ENCODE results near the gene FGF12.

Gene FGF12

DNA sequence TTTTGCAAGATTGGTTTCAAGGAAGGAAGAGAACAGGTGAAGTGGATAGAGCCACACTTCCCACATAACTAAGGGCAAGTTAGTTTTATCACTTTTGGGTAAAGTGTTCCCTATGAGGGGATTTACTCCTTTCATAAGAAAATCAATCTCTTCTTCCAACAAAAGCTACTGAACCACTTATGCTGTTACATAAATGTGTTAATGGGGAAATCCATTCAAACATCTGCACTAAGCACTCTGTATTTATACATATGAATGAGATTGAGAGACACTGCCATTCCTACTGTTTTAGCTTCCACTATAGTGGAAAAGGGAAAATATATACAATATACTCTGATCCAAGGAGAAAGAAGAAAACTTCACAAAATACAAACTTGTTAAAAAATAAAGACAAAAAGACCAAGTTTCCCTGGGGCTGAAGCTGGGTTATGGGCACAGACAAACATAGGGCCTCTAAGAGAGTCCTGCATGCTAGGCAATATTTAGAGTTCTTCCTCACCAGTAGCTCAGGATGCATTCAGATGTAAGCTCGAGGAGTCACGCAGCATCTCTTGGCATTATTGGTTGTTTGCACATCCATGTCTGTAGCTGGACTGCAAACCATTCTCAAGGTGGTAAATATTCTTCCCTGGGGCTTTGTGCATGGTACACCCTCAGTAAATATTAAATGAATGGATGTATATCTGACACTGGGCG, 454.2 kb downstream of the FGF12 start:
- Histone ChIP-seq H3K9me3 (ENCODE audit: insufficient read depth, low read length) (no peaks in the 10 kb centered on the region), H3K36me3 (ENCODE audit: insufficient read depth, insufficient read length, low read length) (no peaks in the 10 kb centered on the region), H3K4me1 (ENCODE audit: insufficient read depth, insufficient read length) (no peaks in the 10 kb centered on the region), H3K4me3 (ENCODE audit: insufficient read length, low read depth) (no peak overlapping the region), H3K27me3 (ENCODE audit: insufficient read depth, insufficient read length) (no peaks in the 10 kb centered on the region), H3K9ac (ENCODE audit: insufficient read length, low read depth) (no peak overlapping the region)
- DNase-seq (ENCODE audit: low read depth, low spot score) = no peak
- TF ChIP-seq ZNF274 (IDR thresholded peaks at IDR 0.05; ENCODE audit: low read depth, low read length) (no peak), YY1 (IDR thresholded peaks at IDR 0.05; ENCODE audit: insufficient read depth, insufficient read length) (no peak), SUZ12 (IDR thresholded peaks at IDR 0.05; ENCODE audit: extremely low read depth, insufficient read depth, insufficient read length) (no peak)

DNA sequence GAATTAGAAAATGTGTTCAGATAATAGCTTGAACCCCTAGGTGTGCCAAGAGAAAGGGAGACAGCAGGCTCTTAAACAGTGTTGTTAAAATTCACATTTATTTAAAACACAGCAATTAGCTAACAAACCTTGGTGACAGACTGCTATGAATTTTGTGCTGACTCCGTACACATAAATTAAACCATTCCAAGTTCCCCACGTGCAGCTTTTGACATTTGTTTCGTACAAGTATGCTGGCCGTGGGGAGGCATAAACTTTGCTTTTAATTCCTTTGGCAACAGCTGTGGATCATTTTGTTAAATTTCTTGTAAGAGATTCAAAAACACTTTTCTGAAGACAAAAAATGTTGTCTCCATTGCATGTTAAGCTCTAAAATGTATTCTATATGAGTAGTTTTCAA, 465.3 kb downstream of the FGF12 start:
- no peaks in the 10 kb centered on the region for H3K27me3 ChIP-seq (ENCODE audit: insufficient read depth, insufficient read length)
- H3K4me3 ChIP-seq (ENCODE audit: insufficient read length, low read depth) = no peak overlapping the region
- no peak overlapping the region for H3K9ac ChIP-seq (ENCODE audit: insufficient read length, low read depth)
- TF ChIP-seq YY1 (IDR thresholded peaks at IDR 0.05; ENCODE audit: insufficient read depth, insufficient read length) (no peak), SUZ12 (IDR thresholded peaks at IDR 0.05; ENCODE audit: extremely low read depth, insufficient read depth, insufficient read length) (no peak), ZNF274 (IDR thresholded peaks at IDR 0.05; ENCODE audit: low read depth, low read length) (no peak)
- DNase-seq (ENCODE audit: low read depth, low spot score) = no peak
- no peaks in the 10 kb centered on the region for H3K36me3 ChIP-seq (ENCODE audit: insufficient read depth, insufficient read length, low read length)
- no peaks in the 10 kb centered on the region for H3K9me3 ChIP-seq (ENCODE audit: insufficient read depth, low read length)
- no peaks in the 10 kb centered on the region for H3K4me1 ChIP-seq (ENCODE audit: insufficient read depth, insufficient read length)

DNA sequence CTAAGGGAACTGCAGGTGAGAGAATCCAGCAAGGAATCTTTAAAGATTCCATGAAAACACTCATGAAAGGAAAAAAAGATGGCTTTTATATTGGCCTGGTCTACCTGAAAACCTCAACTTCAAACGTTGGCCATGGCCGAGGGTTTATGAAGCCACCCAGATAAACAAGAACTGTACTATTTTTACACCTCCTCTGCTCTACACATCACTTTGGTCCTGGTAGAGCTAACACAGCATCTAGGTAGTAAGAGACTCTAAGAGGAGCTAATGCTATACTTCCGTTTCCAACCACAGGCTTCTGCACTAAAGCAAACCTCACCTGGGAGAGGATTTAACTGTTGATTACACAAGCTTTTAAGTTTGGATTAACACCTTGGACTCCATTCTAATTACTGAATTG, 466.2 kb downstream of the FGF12 start:
- H3K4me1 ChIP-seq (ENCODE audit: insufficient read depth, insufficient read length) = no peaks in the 10 kb centered on the region
- H3K4me3 ChIP-seq (ENCODE audit: insufficient read length, low read depth) = no peak overlapping the region
- DNase-seq (ENCODE audit: low read depth, low spot score) = no peak
- H3K36me3 ChIP-seq (ENCODE audit: insufficient read depth, insufficient read length, low read length) = no peaks in the 10 kb centered on the region
- no peak for TF ChIP-seq YY1 (IDR thresholded peaks at IDR 0.05; ENCODE audit: insufficient read depth, insufficient read length)
- no peak for TF ChIP-seq SUZ12 (IDR thresholded peaks at IDR 0.05; ENCODE audit: extremely low read depth, insufficient read depth, insufficient read length)
- TF ChIP-seq ZNF274 (IDR thresholded peaks at IDR 0.05; ENCODE audit: low read depth, low read length) = no peak
- no peak overlapping the region for H3K9ac ChIP-seq (ENCODE audit: insufficient read length, low read depth)
- no peaks in the 10 kb centered on the region for H3K27me3 ChIP-seq (ENCODE audit: insufficient read depth, insufficient read length)
- no peaks in the 10 kb centered on the region for H3K9me3 ChIP-seq (ENCODE audit: insufficient read depth, low read length)

DNA sequence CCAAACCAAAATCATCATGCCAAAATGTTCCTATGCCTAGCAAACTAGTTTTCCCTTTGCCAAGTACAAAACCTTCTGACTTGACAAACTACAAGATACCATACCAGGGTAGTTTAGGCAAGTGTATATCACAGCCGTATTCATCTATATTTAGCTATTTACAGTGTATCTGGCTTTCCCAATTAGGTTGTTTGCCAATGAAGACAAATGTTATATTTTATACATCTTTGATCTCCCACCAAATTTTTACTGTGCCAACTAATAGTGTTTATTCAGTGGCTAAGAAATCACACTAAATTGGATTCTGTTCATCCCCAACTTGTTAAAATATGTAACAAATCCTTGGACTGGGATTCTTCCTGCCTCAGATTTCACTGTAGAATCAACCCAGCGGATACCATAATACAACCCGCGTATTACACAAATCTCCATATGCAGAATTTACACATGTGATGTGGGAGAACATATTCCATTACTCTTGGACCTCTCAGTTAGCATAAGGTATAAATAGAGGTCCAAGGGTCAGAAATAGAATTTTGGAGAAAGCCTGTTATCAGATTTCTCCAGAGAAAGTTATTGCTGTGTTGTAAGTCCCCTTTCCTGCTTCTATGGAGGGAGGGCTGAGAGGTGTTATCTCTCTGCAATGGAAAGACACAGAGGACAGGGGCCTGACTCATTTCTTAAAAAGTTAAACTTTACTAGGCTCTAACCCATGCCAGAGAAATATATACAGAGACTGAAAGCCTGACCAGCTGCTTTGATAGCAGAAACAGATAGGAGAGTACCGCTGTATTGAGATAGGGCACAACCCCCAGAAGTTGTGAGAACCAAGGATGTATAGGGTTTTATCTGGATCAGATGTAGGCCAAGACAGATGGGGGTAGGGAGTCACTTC, 467.0 kb downstream of the FGF12 start:
- no peak overlapping the region for H3K9ac ChIP-seq (ENCODE audit: insufficient read length, low read depth)
- H3K9me3 ChIP-seq (ENCODE audit: insufficient read depth, low read length) = no peaks in the 10 kb centered on the region
- no peak overlapping the region for H3K4me3 ChIP-seq (ENCODE audit: insufficient read length, low read depth)
- TF ChIP-seq YY1 (IDR thresholded peaks at IDR 0.05; ENCODE audit: insufficient read depth, insufficient read length) (no peak), ZNF274 (IDR thresholded peaks at IDR 0.05; ENCODE audit: low read depth, low read length) (no peak), SUZ12 (IDR thresholded peaks at IDR 0.05; ENCODE audit: extremely low read depth, insufficient read depth, insufficient read length) (no peak)
- no peak for DNase-seq (ENCODE audit: low read depth, low spot score)
- H3K4me1 ChIP-seq (ENCODE audit: insufficient read depth, insufficient read length) = no peaks in the 10 kb centered on the region
- no peaks in the 10 kb centered on the region for H3K36me3 ChIP-seq (ENCODE audit: insufficient read depth, insufficient read length, low read length)
- H3K27me3 ChIP-seq (ENCODE audit: insufficient read depth, insufficient read length) = no peaks in the 10 kb centered on the region

DNA sequence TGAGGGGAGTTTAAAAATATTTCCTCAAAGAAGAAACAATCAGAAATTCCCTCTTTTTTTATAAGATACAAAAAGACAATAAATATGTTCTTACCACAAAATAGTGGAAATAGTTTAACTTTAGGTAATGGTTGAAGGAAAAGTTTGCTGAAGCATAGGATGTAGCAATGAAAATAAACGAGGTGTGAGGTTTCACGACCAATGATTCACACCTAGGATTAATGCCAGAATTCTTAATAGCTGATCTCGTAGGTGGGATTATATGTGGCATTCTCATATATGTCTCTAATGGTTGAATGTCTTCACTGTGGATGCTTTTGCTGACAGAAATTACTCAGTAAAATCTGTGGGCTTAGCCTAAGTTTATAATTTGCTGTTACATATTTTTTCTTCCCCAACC, 467.7 kb downstream of the FGF12 start:
- Histone ChIP-seq H3K9ac (ENCODE audit: insufficient read length, low read depth) (no peak overlapping the region), H3K4me1 (ENCODE audit: insufficient read depth, insufficient read length) (no peaks in the 10 kb centered on the region), H3K9me3 (ENCODE audit: insufficient read depth, low read length) (no peaks in the 10 kb centered on the region), H3K4me3 (ENCODE audit: insufficient read length, low read depth) (no peak overlapping the region), H3K27me3 (ENCODE audit: insufficient read depth, insufficient read length) (no peaks in the 10 kb centered on the region), H3K36me3 (ENCODE audit: insufficient read depth, insufficient read length, low read length) (no peaks in the 10 kb centered on the region)
- DNase-seq (ENCODE audit: low read depth, low spot score) = no peak
- TF ChIP-seq SUZ12 (IDR thresholded peaks at IDR 0.05; ENCODE audit: extremely low read depth, insufficient read depth, insufficient read length) = no peak
- no peak for TF ChIP-seq YY1 (IDR thresholded peaks at IDR 0.05; ENCODE audit: insufficient read depth, insufficient read length)
- no peak for TF ChIP-seq ZNF274 (IDR thresholded peaks at IDR 0.05; ENCODE audit: low read depth, low read length)

DNA sequence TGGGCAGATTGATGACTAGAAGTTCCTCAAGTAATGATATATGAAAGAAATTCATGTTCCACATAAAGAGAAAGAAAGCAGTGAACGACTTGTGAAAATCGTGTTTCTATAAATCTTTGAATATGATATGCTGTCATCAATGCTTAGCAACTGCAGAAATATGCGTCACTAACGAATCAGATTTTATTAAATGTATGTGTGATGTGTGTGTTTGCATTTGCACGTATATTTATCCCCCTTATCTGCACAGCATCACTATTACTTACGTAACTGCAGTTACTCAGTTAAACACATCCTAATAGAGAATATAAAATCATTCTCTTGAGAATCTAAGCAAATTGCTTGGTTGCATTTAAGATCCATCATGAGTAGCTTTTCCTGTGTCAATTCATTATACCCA, 468.6 kb downstream of the FGF12 start:
- DNase-seq (ENCODE audit: low read depth, low spot score) = no peak
- Histone ChIP-seq H3K4me1 (ENCODE audit: insufficient read depth, insufficient read length) (no peaks in the 10 kb centered on the region), H3K9me3 (ENCODE audit: insufficient read depth, low read length) (no peaks in the 10 kb centered on the region), H3K9ac (ENCODE audit: insufficient read length, low read depth) (no peak overlapping the region), H3K36me3 (ENCODE audit: insufficient read depth, insufficient read length, low read length) (no peaks in the 10 kb centered on the region), H3K27me3 (ENCODE audit: insufficient read depth, insufficient read length) (no peaks in the 10 kb centered on the region), H3K4me3 (ENCODE audit: insufficient read length, low read depth) (no peak overlapping the region)
- no peak for TF ChIP-seq YY1 (IDR thresholded peaks at IDR 0.05; ENCODE audit: insufficient read depth, insufficient read length)
- no peak for TF ChIP-seq ZNF274 (IDR thresholded peaks at IDR 0.05; ENCODE audit: low read depth, low read length)
- TF ChIP-seq SUZ12 (IDR thresholded peaks at IDR 0.05; ENCODE audit: extremely low read depth, insufficient read depth, insufficient read length) = no peak

DNA sequence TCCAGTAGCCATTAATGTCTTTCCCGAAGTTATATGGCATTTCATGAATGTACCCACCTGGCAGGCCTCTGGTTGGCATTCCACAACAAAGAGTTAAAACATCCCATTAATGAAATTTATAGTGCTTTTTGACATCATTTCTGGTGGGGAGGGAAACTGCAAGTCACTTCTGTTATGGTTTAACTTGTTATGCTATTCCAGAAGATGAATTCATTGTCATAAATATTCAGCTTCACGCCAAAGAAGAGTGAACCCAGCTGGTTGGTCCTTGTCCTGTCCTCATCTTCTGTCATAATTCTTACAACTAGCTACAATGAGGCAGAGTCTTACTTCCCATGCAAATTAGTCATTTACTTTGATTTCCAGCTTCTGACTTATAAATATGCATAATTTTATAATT, 471.5 kb downstream of the FGF12 start:
- DNase-seq (ENCODE audit: low read depth, low spot score) = no peak
- TF ChIP-seq ZNF274 (IDR thresholded peaks at IDR 0.05; ENCODE audit: low read depth, low read length) (no peak), SUZ12 (IDR thresholded peaks at IDR 0.05; ENCODE audit: extremely low read depth, insufficient read depth, insufficient read length) (no peak), YY1 (IDR thresholded peaks at IDR 0.05; ENCODE audit: insufficient read depth, insufficient read length) (no peak)
- H3K9ac ChIP-seq (ENCODE audit: insufficient read length, low read depth) = no peak overlapping the region
- H3K4me1 ChIP-seq (ENCODE audit: insufficient read depth, insufficient read length) = no peaks in the 10 kb centered on the region
- H3K27me3 ChIP-seq (ENCODE audit: insufficient read depth, insufficient read length) = no peaks in the 10 kb centered on the region
- H3K4me3 ChIP-seq (ENCODE audit: insufficient read length, low read depth) = no peak overlapping the region
- H3K9me3 ChIP-seq (ENCODE audit: insufficient read depth, low read length) = no peaks in the 10 kb centered on the region
- no peaks in the 10 kb centered on the region for H3K36me3 ChIP-seq (ENCODE audit: insufficient read depth, insufficient read length, low read length)
